H9 (cell line): ENCODE data around the gene ERP27. TPM values are rescaled to one million over a fixed set of nuclear protein-coding genes. Genes with fewer than 3 reads are reported as not detected.

Experiments used
- DNase-seq: peaks from one replicate; pipeline ENCODE4 v3.0.0-alpha.2; 2017
- H2AFZ ChIP-seq: one replicate; pipeline ENCODE4 v1.6.1; 2013; ENCODE audit warnings: mild to moderate bottlenecking, low read length, control low read depth, moderate library complexity
- H2AK5ac ChIP-seq: 2 replicates; pipeline ENCODE4 v1.6.1; 2013; ENCODE audit warnings: low read length, control low read depth, mixed read lengths; ENCODE audit not compliant: insufficient read length
- H2BK120ac ChIP-seq: one replicate; pipeline ENCODE4 v1.6.1; 2013; ENCODE audit warnings: low read depth, mild to moderate bottlenecking, low read length, control low read depth, inconsistent platforms; ENCODE audit not compliant: poor library complexity, severe bottlenecking
- H2BK12ac ChIP-seq: 2 replicates; pipeline ENCODE4 v1.6.1; 2013; ENCODE audit warnings: low read length, control low read depth, mixed read lengths, low read depth; ENCODE audit not compliant: insufficient read length
- H2BK15ac ChIP-seq: 2 replicates; pipeline ENCODE4 v1.6.1; 2013; ENCODE audit warnings: low read depth, low read length, control low read depth
- H2BK20ac ChIP-seq: one replicate; pipeline ENCODE4 v1.6.1; 2013; ENCODE audit warnings: low read depth, mild to moderate bottlenecking, low read length, control low read depth, inconsistent platforms; ENCODE audit not compliant: poor library complexity, severe bottlenecking
- H2BK5ac ChIP-seq: 2 replicates; pipeline ENCODE4 v1.6.1; 2013; ENCODE audit warnings: low read length, control low read depth, mixed read lengths; ENCODE audit not compliant: insufficient read length
- H3K14ac ChIP-seq: 2 replicates; pipeline ENCODE4 v1.6.1; 2013; ENCODE audit warnings: low read length, control low read depth; ENCODE audit not compliant: insufficient read depth
- H3K18ac ChIP-seq: 2 replicates; pipeline ENCODE4 v1.6.1; 2013; ENCODE audit warnings: low read depth, mild to moderate bottlenecking, mixed read lengths, low read length, control low read depth; ENCODE audit not compliant: insufficient read length
- H3K23ac ChIP-seq: 2 replicates; pipeline ENCODE4 v1.6.1; 2013; ENCODE audit warnings: low read length, control low read depth, mixed read lengths, low read depth; ENCODE audit not compliant: insufficient read length
- H3K23me2 ChIP-seq: 2 replicates; pipeline ENCODE4 v1.6.1; 2013; ENCODE audit warnings: low read depth, mild to moderate bottlenecking, mixed read lengths, low read length, control low read depth; ENCODE audit not compliant: insufficient read length, poor library complexity, severe bottlenecking
- H3K27ac ChIP-seq: 2 replicates; pipeline ENCODE4 v1.5.1; 2013; ENCODE audit warnings: low read length, control low read depth, mixed read lengths, low read depth; ENCODE audit not compliant: insufficient read length
- H3K27me3 ChIP-seq: 2 replicates; pipeline ENCODE4 v1.6.1; 2013; ENCODE audit warnings: low read length, control low read depth, inconsistent platforms; ENCODE audit not compliant: insufficient read depth
- H3K4ac ChIP-seq: 2 replicates; pipeline ENCODE4 v1.6.1; 2013; ENCODE audit warnings: low read depth, mild to moderate bottlenecking, control low read depth, inconsistent platforms, low read length, moderate library complexity
- H3K4me1 ChIP-seq: 2 replicates; pipeline ENCODE4 v1.6.1; 2013; ENCODE audit warnings: low read length, control low read depth, inconsistent platforms; ENCODE audit not compliant: insufficient read depth
- H3K4me2 ChIP-seq: 2 replicates; pipeline ENCODE4 v1.6.1; 2013; ENCODE audit warnings: low read length, control low read depth, mixed read lengths; ENCODE audit not compliant: insufficient read length, insufficient read depth
- H3K56ac ChIP-seq: 2 replicates; pipeline ENCODE4 v1.6.1; 2013; ENCODE audit warnings: low read depth, mild to moderate bottlenecking, mixed read lengths, low read length, control low read depth; ENCODE audit not compliant: insufficient read length
- H3K79me1 ChIP-seq: 2 replicates; pipeline ENCODE4 v1.6.1; 2013; ENCODE audit warnings: low read depth, mild to moderate bottlenecking, moderate library complexity, low read length, control low read depth, inconsistent platforms; ENCODE audit not compliant: insufficient read depth, poor library complexity, severe bottlenecking
- H3K79me2 ChIP-seq: 2 replicates; pipeline ENCODE4 v1.6.1; 2013; ENCODE audit warnings: low read length, control low read depth, inconsistent platforms; ENCODE audit not compliant: insufficient read depth
- H3K9ac ChIP-seq: 2 replicates; pipeline ENCODE4 v1.6.1; 2013; ENCODE audit warnings: low read length, control low read depth, mixed read lengths; ENCODE audit not compliant: insufficient read length; ENCODE audit errors: extremely low read depth
- H3K9me3 ChIP-seq: one replicate; pipeline ENCODE4 v1.6.1; 2013; ENCODE audit warnings: low read depth, low read length, inconsistent platforms; ENCODE audit not compliant: control insufficient read depth
- H3T11ph ChIP-seq: one replicate; pipeline ENCODE4 v1.6.1; 2013; ENCODE audit warnings: mild to moderate bottlenecking, low read length, control low read depth, inconsistent platforms
- H4K20me1 ChIP-seq: one replicate; pipeline ENCODE4 v1.6.1; 2013; ENCODE audit not compliant: control insufficient read depth, insufficient read length, insufficient read depth
- H4K5ac ChIP-seq: 2 replicates; pipeline ENCODE4 v1.6.1; 2013; ENCODE audit warnings: low read depth, mild to moderate bottlenecking, mixed read lengths, low read length, control low read depth; ENCODE audit not compliant: insufficient read length
- H4K8ac ChIP-seq: replicated peaks from 2 replicates; pipeline ENCODE4 v1.6.1; 2013; ENCODE audit warnings: low read length, control low read depth, mixed read lengths, low read depth; ENCODE audit not compliant: insufficient read length
- H4K91ac ChIP-seq: 2 replicates; pipeline ENCODE4 v1.6.1; 2013; ENCODE audit warnings: low read depth, mild to moderate bottlenecking, moderate library complexity, mixed read lengths, low read length, control low read depth; ENCODE audit not compliant: insufficient read length
- H3K27ac Mint-ChIP-seq, 3 experiments: 2 replicates in 2 of 3; 3 replicates in 1 of 3; pipeline ENCODE4 v1.8.0; 2020 to 2021; ENCODE audit warnings: mixed read lengths in 3 of 3, mild to moderate bottlenecking in 1 of 3, moderate library complexity in 1 of 3
- H3K27me3 Mint-ChIP-seq: 2 replicates; pipeline ENCODE4 v1.8.0; 2021; ENCODE audit warnings: low read depth, mild to moderate bottlenecking, moderate library complexity, mixed read lengths
- H3K36me3 Mint-ChIP-seq, 3 experiments: 2 replicates in 2 of 3; 3 replicates in 1 of 3; pipeline ENCODE4 v1.8.0; 2020 to 2021; ENCODE audit warnings: low read depth in 3 of 3, mixed read lengths in 3 of 3; ENCODE audit not compliant: insufficient read depth in 1 of 3
- H3K4me1 Mint-ChIP-seq, 2 experiments: 2 replicates each; pipeline ENCODE4 v1.8.0; 2020; ENCODE audit warnings: mixed read lengths in 2 of 2
- H3K4me3 Mint-ChIP-seq, 2 experiments: 2 replicates in 1 of 2; 3 replicates in 1 of 2; pipeline ENCODE4 v1.8.0; 2020 to 2021; ENCODE audit warnings: mild to moderate bottlenecking in 2 of 2, mixed read lengths in 2 of 2, moderate library complexity in 1 of 2
- H3K9me3 Mint-ChIP-seq, 2 experiments: 2 replicates in 1 of 2; 3 replicates in 1 of 2; pipeline ENCODE4 v1.8.0; 2020; ENCODE audit warnings: mild to moderate bottlenecking in 2 of 2, mixed read lengths in 2 of 2, moderate library complexity in 1 of 2
- CTCF ChIP-seq: fragments of 200-600 bp; sonication (generic); conservative IDR thresholded peaks from 3 replicates; pipeline ENCODE4 v1.8.0; 2021; ENCODE audit warnings: antibody characterized with exemption, mild to moderate bottlenecking
- WGBS: extraction: QIAGEN DNeasy Blood & Tissue Kit; methylation state at CpG from one replicate; pipeline ENCODE4 v1.1.7; 2013; ENCODE audit warnings: missing lambda C conversion rate, low lambda C conversion rate, mixed read lengths; ENCODE audit not compliant: insufficient read length; ENCODE audit errors: extremely low coverage; 5-methylcytosine and 5-hydroxymethylcytosine counted together
- total RNA-seq: library from RNA; stranded (reverse); gene quantifications from 2 replicates; pipeline ENCODE4 v1.2.1, GENCODE V29; 2021

ERP27 gene
- total RNA-seq, 1 experiment from 2014 or later, result not detected

DNA sequence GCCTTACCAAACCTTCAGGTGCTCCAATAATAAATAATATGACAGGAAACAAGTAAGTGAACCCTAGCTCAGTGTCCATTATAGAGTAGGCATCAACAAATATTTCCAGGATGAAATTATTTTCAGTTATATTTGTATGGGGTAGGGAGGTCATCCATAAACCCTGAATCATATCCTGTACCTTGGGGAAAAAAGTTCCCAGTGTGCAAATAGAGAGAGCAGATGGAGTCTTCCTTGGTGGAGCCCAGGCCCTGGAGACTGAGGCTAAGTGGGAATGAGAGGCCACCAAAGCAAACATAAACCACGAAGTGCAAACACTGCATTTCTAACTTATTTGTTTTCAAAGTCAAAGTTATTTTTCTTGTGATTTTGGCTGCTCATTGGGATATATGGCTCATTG, 8.5 kb upstream of the ERP27 start:
- Mint-ChIP-seq H3K27me3 (no peaks in the 10 kb centered on the region; the same call in 1 of the 2 replicates), H3K4me3 (no peak overlapping the region), H3K9me3 (no peaks in the 10 kb centered on the region), H3K4me1 (peaks cover 10 to 13% of the 10 kb centered on the region in 2 experiments), H3K36me3 (no peaks in the 10 kb centered on the region), H3K27ac (no peak overlapping the region)
- no peak overlapping the region for H3K4ac ChIP-seq
- H2AFZ ChIP-seq, result no peak overlapping the region
- no peak overlapping the region for H4K5ac ChIP-seq
- no peak overlapping the region for H3K23ac ChIP-seq
- H3K79me2 ChIP-seq, result no peaks in the 10 kb centered on the region
- H3K4me2 ChIP-seq, result no peak overlapping the region
- no peak overlapping the region for H4K8ac ChIP-seq
- H3T11ph ChIP-seq, result no peak overlapping the region
- H2BK120ac ChIP-seq, result no peak overlapping the region
- peaks cover 6% of the 10 kb centered on the region; the same call in 1 of the 2 replicates for H3K4me1 ChIP-seq
- H2BK15ac ChIP-seq, result no peak overlapping the region
- no peaks in the 10 kb centered on the region for H3K27me3 ChIP-seq
- TF ChIP-seq CTCF, result no peak
- no peak for DNase-seq
- no CpG with 5 or more reads among the region's 1 CpG for WGBS
- no peak overlapping the region for H3K27ac ChIP-seq
- H4K20me1 ChIP-seq, result no peaks in the 10 kb centered on the region
- H4K91ac ChIP-seq, result no peak overlapping the region
- H3K56ac ChIP-seq, result no peak overlapping the region
- H3K23me2 ChIP-seq, result no peaks in the 10 kb centered on the region
- H2BK5ac ChIP-seq, result no peak overlapping the region
- no peaks in the 10 kb centered on the region for H3K9me3 ChIP-seq
- H3K14ac ChIP-seq, result no peak overlapping the region
- no peak overlapping the region for H2BK12ac ChIP-seq
- H3K79me1 ChIP-seq, result no peaks in the 10 kb centered on the region
- no peak overlapping the region for H3K9ac ChIP-seq
- no peak overlapping the region for H2BK20ac ChIP-seq
- H3K18ac ChIP-seq, result no peak overlapping the region
- no peak overlapping the region for H2AK5ac ChIP-seq
